ENCODE data around the gene IRX4. TPM values are rescaled to one million over a fixed set of nuclear protein-coding genes. Genes with fewer than 3 reads are reported as not detected.

IRX4 gene
- total RNA-seq, 4 donors from 2014 or later = 0.78 to 1.7 TPM; not detected in 2

DNA sequence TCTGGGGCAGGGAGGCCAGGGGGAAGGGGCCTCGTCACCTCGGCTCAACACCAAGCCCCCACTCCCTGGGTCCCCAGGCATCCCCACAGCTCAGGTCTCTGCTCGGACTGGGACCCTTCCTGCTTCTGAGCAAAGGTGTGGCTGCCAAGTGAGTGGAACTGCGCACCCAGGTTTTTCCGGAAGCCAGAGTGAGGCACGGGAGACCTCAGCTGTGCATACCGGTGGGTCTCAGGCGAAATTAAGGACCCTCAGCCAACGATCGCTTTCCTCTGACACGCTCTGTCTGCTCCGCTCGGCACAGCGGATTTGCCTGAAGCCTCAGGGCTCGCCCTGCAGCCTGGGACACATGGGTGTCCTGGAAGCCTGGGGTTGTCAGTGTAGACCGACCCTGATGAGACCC is 41.0 kb upstream of the IRX4 start:
- H3K27me3 ChIP-seq = peaks cover 7 to 11% (median 11%) of the 10 kb centered on the region in 3 donors
- no peak for ATAC-seq

DNA sequence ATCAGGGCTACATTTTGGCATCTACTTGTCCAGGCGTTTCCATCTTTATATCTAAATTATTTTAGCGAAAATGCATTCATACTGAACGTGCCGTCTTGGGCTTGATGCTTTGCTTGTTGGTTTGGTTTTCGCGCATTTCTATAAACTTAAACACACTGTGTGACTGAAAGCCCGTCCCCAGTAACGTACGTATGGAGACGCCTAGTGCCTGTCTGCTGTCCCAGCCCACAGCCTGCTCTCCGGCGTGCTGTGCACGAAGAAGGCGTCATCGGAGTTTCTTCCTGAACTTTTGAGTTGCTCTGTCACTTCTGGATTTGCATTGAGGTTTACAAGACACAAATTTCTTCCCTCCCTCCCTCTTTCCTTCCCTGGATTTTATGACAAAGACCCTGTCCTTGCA is 40.6 kb upstream of the IRX4 start:
- Histone ChIP-seq H3K4me3 (no peak overlapping the region), H3K27ac (no peak overlapping the region), H3K4me1 (no peaks in the 10 kb centered on the region), H3K27me3 (peaks cover 7 to 11% (median 9%) of the 10 kb centered on the region in 3 donors), H3K36me3 (no peaks in the 10 kb centered on the region), H3K9me3 (no peaks in the 10 kb centered on the region)
- DNase-seq (no peak), ATAC-seq (no peak)
- in situ Hi-C loops (cut with MboI; ENCODE audit: low sequenced_read_pairs in 4 of 4) = no loop called here
- intact Hi-C loops (cut with DNase I; ENCODE audit: low total_unique reads) = no loop called here
- TF ChIP-seq, protein P1, sequence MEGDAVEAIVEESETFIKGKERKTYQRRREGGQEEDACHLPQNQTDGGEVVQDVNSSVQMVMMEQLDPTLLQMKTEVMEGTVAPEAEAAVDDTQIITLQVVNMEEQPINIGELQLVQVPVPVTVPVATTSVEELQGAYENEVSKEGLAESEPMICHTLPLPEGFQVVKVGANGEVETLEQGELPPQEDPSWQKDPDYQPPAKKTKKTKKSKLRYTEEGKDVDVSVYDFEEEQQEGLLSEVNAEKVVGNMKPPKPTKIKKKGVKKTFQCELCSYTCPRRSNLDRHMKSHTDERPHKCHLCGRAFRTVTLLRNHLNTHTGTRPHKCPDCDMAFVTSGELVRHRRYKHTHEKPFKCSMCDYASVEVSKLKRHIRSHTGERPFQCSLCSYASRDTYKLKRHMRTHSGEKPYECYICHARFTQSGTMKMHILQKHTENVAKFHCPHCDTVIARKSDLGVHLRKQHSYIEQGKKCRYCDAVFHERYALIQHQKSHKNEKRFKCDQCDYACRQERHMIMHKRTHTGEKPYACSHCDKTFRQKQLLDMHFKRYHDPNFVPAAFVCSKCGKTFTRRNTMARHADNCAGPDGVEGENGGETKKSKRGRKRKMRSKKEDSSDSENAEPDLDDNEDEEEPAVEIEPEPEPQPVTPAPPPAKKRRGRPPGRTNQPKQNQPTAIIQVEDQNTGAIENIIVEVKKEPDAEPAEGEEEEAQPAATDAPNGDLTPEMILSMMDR (IDR thresholded peaks at IDR 0.05 in 4 of 5, conservative IDR thresholded peaks at IDR 0.05 in 1 of 5) = no peak
- no peak for TF ChIP-seq POLR2A (IDR thresholded peaks at IDR 0.05)

More for the DNA sequence above, 41.0 kb upstream of the IRX4 start:
- DNase-seq = no peak
- no peak for TF ChIP-seq POLR2A (IDR thresholded peaks at IDR 0.05)
- TF ChIP-seq, protein P1 (IDR thresholded peaks at IDR 0.05 in 4 of 5, conservative IDR thresholded peaks at IDR 0.05 in 1 of 5) = no peak
- H3K9me3 ChIP-seq = no peaks in the 10 kb centered on the region
- no peaks in the 10 kb centered on the region for H3K36me3 ChIP-seq
- in situ Hi-C loops (cut with MboI; ENCODE audit: low sequenced_read_pairs in 4 of 4) = no loop called here
- H3K4me3 ChIP-seq = no peak overlapping the region
- no peak overlapping the region for H3K27ac ChIP-seq
- intact Hi-C loops (cut with DNase I; ENCODE audit: low total_unique reads) = no loop called here
- H3K4me1 ChIP-seq = no peaks in the 10 kb centered on the region

DNA sequence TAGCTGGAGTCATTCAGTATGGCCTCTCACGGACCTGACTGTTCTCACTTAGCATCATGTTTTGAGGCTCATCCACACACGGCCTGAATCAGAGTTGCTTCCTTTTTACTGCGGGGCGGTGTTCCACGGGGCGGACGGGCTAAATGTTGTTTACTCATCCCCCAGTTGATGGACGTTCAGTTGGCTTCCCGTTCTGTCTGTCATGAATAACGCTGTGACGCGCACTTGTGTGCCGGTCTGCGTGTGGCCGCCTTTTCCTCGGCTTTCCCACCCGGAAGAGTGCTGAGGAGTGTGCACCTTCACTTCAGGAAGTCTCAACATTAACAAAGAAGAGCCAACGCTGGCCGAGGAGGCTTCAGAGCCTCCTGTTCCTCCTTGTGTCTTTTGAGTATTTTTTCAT is 39.0 kb upstream of the IRX4 start:
- Histone ChIP-seq H3K27ac (no peak overlapping the region), H3K27me3 (peaks cover 0 to 9% (median 4%) of the 10 kb centered on the region in 3 donors), H3K9me3 (no peaks in the 10 kb centered on the region), H3K36me3 (no peaks in the 10 kb centered on the region), H3K4me3 (no peak overlapping the region), H3K4me1 (no peaks in the 10 kb centered on the region)
- DNase-seq (no peak), ATAC-seq (no peak)
- TF ChIP-seq, protein P1 (IDR thresholded peaks at IDR 0.05 in 4 of 5, conservative IDR thresholded peaks at IDR 0.05 in 1 of 5) = no peak
- TF ChIP-seq POLR2A (IDR thresholded peaks at IDR 0.05) = no peak
- intact Hi-C loops (cut with DNase I; ENCODE audit: low total_unique reads) = no loop called here
- in situ Hi-C loops (cut with MboI; ENCODE audit: low sequenced_read_pairs in 4 of 4) = no loop called here

DNA sequence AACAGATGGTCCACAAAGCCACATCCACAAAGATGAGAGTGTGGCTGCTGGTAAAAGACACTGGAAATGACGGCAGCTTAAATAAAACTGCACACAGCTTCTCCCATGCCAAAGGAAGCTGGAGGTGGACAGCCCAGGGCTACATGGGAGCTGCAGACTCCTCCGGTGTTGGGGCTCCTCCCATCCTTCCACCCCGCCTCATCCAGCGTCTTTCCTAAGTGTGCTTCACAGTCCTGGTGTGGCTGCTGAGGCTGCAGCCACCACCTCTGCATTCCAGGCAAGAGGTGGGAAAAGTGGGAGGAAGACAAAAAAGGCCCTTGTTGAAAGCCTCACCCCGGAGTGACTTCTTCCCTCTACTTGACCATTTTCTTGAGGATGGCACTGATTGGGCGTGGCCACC is 37.0 kb upstream of the IRX4 start:
- DNase-seq (no peak), ATAC-seq (no peak)
- in situ Hi-C loops (cut with MboI; ENCODE audit: low sequenced_read_pairs in 4 of 4) (no loop called here), intact Hi-C loops (cut with DNase I; ENCODE audit: low total_unique reads) (no loop called here)
- no peaks in the 10 kb centered on the region for H3K4me1 ChIP-seq
- peaks cover 0 to 4% (median 0%) of the 10 kb centered on the region in 3 donors for H3K27me3 ChIP-seq
- H3K4me3 ChIP-seq = no peak overlapping the region
- no peaks in the 10 kb centered on the region for H3K36me3 ChIP-seq
- H3K27ac ChIP-seq = no peak overlapping the region
- no peaks in the 10 kb centered on the region for H3K9me3 ChIP-seq
- TF ChIP-seq, protein P1 (IDR thresholded peaks at IDR 0.05 in 4 of 5, conservative IDR thresholded peaks at IDR 0.05 in 1 of 5) = no peak
- no peak for TF ChIP-seq POLR2A (IDR thresholded peaks at IDR 0.05)

DNA sequence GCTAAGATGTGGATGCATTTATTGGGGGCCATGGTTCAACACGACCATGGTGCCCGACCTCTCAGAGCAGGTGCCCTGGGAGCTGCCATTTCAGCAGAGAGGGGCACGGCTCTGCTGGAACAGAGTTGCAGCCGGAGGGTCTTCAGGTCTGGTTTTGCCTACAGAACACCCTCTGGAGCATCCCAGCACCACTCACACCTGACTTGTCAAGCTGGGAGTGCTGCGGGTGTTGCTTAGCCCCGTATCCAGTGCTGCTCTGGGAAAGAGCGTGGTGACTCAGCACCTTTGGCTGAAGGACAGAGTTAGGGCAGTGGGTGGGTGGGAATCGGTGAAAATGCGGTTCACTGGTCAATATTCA is 36.5 kb upstream of the IRX4 start:
- Histone ChIP-seq H3K27me3 (peaks cover 0 to 4% (median 0%) of the 10 kb centered on the region in 3 donors), H3K4me1 (no peaks in the 10 kb centered on the region), H3K4me3 (no peak overlapping the region), H3K9me3 (no peaks in the 10 kb centered on the region), H3K36me3 (no peaks in the 10 kb centered on the region), H3K27ac (no peak overlapping the region)
- DNase-seq = no peak
- ATAC-seq = no peak
- TF ChIP-seq, protein P1 (IDR thresholded peaks at IDR 0.05 in 4 of 5, conservative IDR thresholded peaks at IDR 0.05 in 1 of 5) = no peak
- TF ChIP-seq POLR2A (IDR thresholded peaks at IDR 0.05) = no peak
- in situ Hi-C loops (cut with MboI; ENCODE audit: low sequenced_read_pairs in 4 of 4) (no loop called here), intact Hi-C loops (cut with DNase I; ENCODE audit: low total_unique reads) (no loop called here)

Data from gastrocnemius medialis (tissue), 4 donors.